ENCODE results near the gene GRAMD1B. TPM values are rescaled to one million over a fixed set of nuclear protein-coding genes. Genes with fewer than 3 reads are reported as not detected.

The GRAMD1B gene
- total RNA-seq, 1 experiment from 2014 or later: 5.8 TPM

DNA sequence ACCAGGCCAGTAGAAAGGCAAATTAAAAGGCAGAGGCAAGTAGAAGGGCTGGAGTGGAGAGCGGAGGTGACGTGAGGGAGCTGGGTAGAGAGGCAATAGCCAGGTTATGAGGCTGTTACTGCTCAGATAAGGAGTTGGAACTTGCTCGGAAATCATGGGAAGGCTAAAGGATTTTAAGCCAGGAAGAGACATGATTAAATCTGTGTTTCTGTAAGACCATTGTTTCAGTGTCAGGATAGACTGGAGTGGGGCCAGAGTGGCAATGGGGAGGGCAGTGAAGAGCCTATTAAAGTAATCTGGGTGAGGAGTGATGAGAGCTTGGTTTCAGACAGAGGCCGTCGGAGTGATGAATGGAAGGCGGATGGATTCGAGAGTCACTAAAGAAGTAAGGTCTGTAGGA, 39.0 kb downstream of the GRAMD1B start:
- Histone ChIP-seq H3K79me2 (ENCODE audit: low read depth) (no peaks in the 10 kb centered on the region), H3K4me1 (replicated peaks; ENCODE audit: insufficient read depth) (peaks cover 21% of the 10 kb centered on the region), H3K36me3 (ENCODE audit: low read depth) (no peaks in the 10 kb centered on the region), H3K9me3 (ENCODE audit: insufficient read depth, low read depth) (no peaks in the 10 kb centered on the region), H4K20me1 (ENCODE audit: insufficient read depth) (no peaks in the 10 kb centered on the region), H3F3A (ENCODE audit: insufficient read depth, low read depth) (no peaks in the 10 kb centered on the region), H3K27me3 (ENCODE audit: insufficient read depth, low read depth) (no peaks in the 10 kb centered on the region), H3K4me2 (no peak overlapping the region), H3K9me2 (ENCODE audit: insufficient read depth) (no peaks in the 10 kb centered on the region), H3K27ac (no peak overlapping the region), H3K4me3 (no peak overlapping the region), H2AFZ (no peak overlapping the region)
- intact Hi-C loops (cut with micrococcal nuclease; ENCODE audit: unreplicated experiment): no loop called here
- TF ChIP-seq EZH2 (IDR thresholded peaks at IDR 0.05; ENCODE audit: low read depth): no peak
- no peak for TF ChIP-seq CTCF (conservative IDR thresholded peaks at IDR 0.05)
- ChIA-PET POLR2A (ENCODE audit: unreplicated experiment) (interaction anchor here (0.6 kb wide), 1 partner anchor 29 kb away, joined by 14 read pairs; no protein-coding TSS in a partner anchor), CTCF (interaction anchor here (0.5 kb wide), 1 partner anchor 28 kb away, joined by 3 read pairs; no protein-coding TSS in a partner anchor)
- BruUV-seq (replicated peaks): no TSS peak
- DNase-seq: no peak

DNA sequence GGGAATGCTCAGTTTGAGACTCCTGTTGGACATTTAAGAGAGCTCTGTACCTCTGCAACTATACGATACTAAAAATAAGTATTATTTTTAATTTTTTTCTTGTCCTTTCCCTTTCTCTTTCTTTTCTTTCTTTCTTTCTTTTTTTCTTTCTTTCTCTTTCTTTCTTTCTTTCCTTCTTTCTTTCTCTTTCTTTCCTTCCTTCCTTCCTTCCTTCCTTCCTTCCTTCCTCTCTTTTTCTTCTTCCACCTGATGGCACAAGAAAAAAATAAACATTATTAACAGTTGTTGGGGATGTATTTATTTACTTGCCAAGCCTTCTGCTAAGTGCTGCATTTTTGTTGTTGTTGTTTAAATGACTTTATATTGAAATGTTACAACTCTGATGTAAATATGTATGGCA, 39.5 kb downstream of the GRAMD1B start:
- H3K27me3 ChIP-seq (ENCODE audit: insufficient read depth, low read depth): no peaks in the 10 kb centered on the region
- no peak overlapping the region for H3K4me3 ChIP-seq
- ChIA-PET POLR2A (ENCODE audit: unreplicated experiment) (no interaction called here), CTCF (interaction anchor here (0.5 to 0.7 kb wide), 2 partner anchors 11 to 28 kb away, joined by 3 to 7 read pairs; no protein-coding TSS in a partner anchor)
- no peak overlapping the region for H2AFZ ChIP-seq
- H3K4me2 ChIP-seq: no peak overlapping the region
- TF ChIP-seq EZH2 (IDR thresholded peaks at IDR 0.05; ENCODE audit: low read depth) (no peak), CTCF (conservative IDR thresholded peaks at IDR 0.05) (no peak)
- H3K79me2 ChIP-seq (ENCODE audit: low read depth): no peaks in the 10 kb centered on the region
- DNase-seq: no peak
- H4K20me1 ChIP-seq (ENCODE audit: insufficient read depth): no peaks in the 10 kb centered on the region
- H3K27ac ChIP-seq: no peak overlapping the region
- H3K36me3 ChIP-seq (ENCODE audit: low read depth): no peaks in the 10 kb centered on the region
- peaks cover 26% of the 10 kb centered on the region for H3K4me1 ChIP-seq (replicated peaks; ENCODE audit: insufficient read depth)
- no peaks in the 10 kb centered on the region for H3K9me2 ChIP-seq (ENCODE audit: insufficient read depth)
- H3F3A ChIP-seq (ENCODE audit: insufficient read depth, low read depth): no peaks in the 10 kb centered on the region
- no peaks in the 10 kb centered on the region for H3K9me3 ChIP-seq (ENCODE audit: insufficient read depth, low read depth)
- intact Hi-C loops (cut with micrococcal nuclease; ENCODE audit: unreplicated experiment): no loop called here
- BruUV-seq (replicated peaks): no TSS peak

- Histone ChIP-seq H3K4me2 (no peak overlapping the region), H3K27ac (no peak overlapping the region), H4K20me1 (ENCODE audit: insufficient read depth) (no peaks in the 10 kb centered on the region), H3K36me3 (ENCODE audit: low read depth) (no peaks in the 10 kb centered on the region), H3K79me2 (ENCODE audit: low read depth) (no peaks in the 10 kb centered on the region), H2AFZ (no peak overlapping the region), H3F3A (ENCODE audit: insufficient read depth, low read depth) (no peaks in the 10 kb centered on the region), H3K4me3 (no peak overlapping the region), H3K4me1 (replicated peaks; ENCODE audit: insufficient read depth) (peaks cover 29% of the 10 kb centered on the region), H3K27me3 (ENCODE audit: insufficient read depth, low read depth) (no peaks in the 10 kb centered on the region), H3K9me3 (ENCODE audit: insufficient read depth, low read depth) (no peaks in the 10 kb centered on the region), H3K9me2 (ENCODE audit: insufficient read depth) (no peaks in the 10 kb centered on the region)
- no TSS peak for BruUV-seq (replicated peaks)
- POLR2A ChIA-PET (ENCODE audit: unreplicated experiment): no interaction called here
- CTCF ChIA-PET: no interaction called here
- intact Hi-C loops (cut with micrococcal nuclease; ENCODE audit: unreplicated experiment): no loop called here
- no peak for DNase-seq
- no peak for TF ChIP-seq CTCF (conservative IDR thresholded peaks at IDR 0.05)
- TF ChIP-seq EZH2 (IDR thresholded peaks at IDR 0.05; ENCODE audit: low read depth): no peak
Observed at GRCh38 chr11:123470842-123471241, 40.8 kb downstream of the GRAMD1B start.
